Measurements from ENCODE around the gene LINGO3. TPM values are rescaled to one million over a fixed set of nuclear protein-coding genes. Genes with fewer than 3 reads are reported as not detected.

LINGO3 gene
- total and polyA plus RNA-seq, 10 of the 15 experiments (the other 5 are each of a cell fraction or from before 2014, with no cell fraction given): 0.09 to 2.0 (median 0.40) TPM; not detected in 5

DNA sequence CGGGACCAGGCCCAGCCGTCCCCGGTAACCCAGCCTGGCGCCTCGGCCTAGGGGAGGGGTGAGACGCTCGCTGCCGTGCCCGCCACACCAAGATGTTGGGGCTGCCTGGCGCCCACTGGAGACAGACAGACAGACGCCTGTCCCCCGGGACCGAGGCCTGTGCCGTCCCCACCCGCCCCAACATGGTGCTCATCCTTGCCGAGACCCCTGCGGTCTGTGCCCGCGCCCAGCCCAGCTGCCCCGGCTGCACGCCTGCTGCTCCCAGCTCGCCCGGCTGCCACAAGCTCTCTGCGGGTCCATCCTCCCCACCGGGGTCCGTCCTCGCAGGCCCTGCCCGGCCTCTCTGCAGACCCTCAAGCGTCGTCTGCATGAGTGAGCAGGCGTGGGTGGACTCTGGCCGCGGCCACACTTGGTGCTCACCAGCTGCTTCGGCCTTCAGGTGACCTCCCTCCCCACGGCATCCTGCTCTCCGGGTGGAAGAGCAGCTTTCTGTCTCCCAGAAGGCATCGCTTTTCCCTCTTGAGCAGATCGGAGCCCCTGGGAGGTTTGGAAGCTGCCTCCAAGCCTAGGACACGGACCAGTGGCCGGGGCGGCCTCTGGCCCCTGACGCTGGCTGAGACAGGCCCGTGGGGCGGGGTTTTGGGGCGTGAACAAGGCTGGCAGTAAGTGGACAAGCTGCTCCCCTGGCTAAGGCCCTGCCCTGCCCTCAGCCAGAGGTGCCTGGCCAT is 45.4 kb upstream of the LINGO3 start:
- SMC1A ChIA-PET (ENCODE audit: uncharacterized antibody, unreplicated experiment): no interaction called here
- in situ Hi-C loops (cut with MboI) (no loop called here), intact Hi-C loops (cut with micrococcal nuclease; ENCODE audit: unreplicated experiment) (no loop called here)
- RAD21 ChIA-PET (ENCODE audit: unreplicated experiment): no interaction called here
- Histone ChIP-seq H3K27ac (ENCODE audit: control insufficient read depth, insufficient read depth) (no peak overlapping the region), H3K9me3 (replicated peaks; ENCODE audit: control insufficient read depth, insufficient read depth, low read length) (no peaks in the 10 kb centered on the region; the same call in 2 of the 3 replicates), H3K9ac (ENCODE audit: control insufficient read depth, insufficient read depth, low read length) (no peak overlapping the region), H3K4me1 (ENCODE audit: control insufficient read depth, insufficient read depth, low read length) (no peaks in the 10 kb centered on the region), H4K20me1 (ENCODE audit: control insufficient read depth, insufficient read depth) (no peaks in the 10 kb centered on the region), H3K4me2 (ENCODE audit: control insufficient read depth, insufficient read depth) (no peak overlapping the region), H3K79me2 (ENCODE audit: control insufficient read depth, insufficient read depth, low read length) (no peaks in the 10 kb centered on the region), H2AFZ (ENCODE audit: control insufficient read depth, low read depth, low read length) (no peak overlapping the region), H3K36me3 (ENCODE audit: control insufficient read depth in 2 of 2, insufficient read depth in 2 of 2, low read length in 1 of 2) (peaks cover 0 to 2% of the 10 kb centered on the region in 2 experiments; a peak in 1 of 4 replicates), H3K27me3 (replicated peaks in 1 of 2; ENCODE audit: control insufficient read depth in 2 of 2, insufficient read depth in 2 of 2, low read length in 1 of 2) (no peaks in the 10 kb centered on the region), H3K4me3 (no peak overlapping the region)
- CTCF ChIA-PET: interaction anchor here (1.1 kb wide), 1 partner anchor 27 kb away, joined by 4 read pairs; no protein-coding TSS in a partner anchor
- DNase-seq (ENCODE audit: low read depth, low spot score): no peak
- POLR2A ChIA-PET: interaction anchor here (0.9 kb wide), 1 partner anchor 103 kb away, joined by 3 read pairs; the partner anchor contains the start of gene LMNB2
- no TSS peak for BruUV-seq (replicated peaks)
- 91% methylated on average over 25 of the region's 45 CpGs for WGBS (ENCODE audit: insufficient coverage, insufficient replicate concordance, low lambda C conversion rate, missing lambda C conversion rate)
- no peak for FAIRE-seq
- no peak for ATAC-seq
- TF ChIP-seq EED (IDR thresholded peaks at IDR 0.05; ENCODE audit: low read depth): no peak
- TF ChIP-seq, protein P1, sequence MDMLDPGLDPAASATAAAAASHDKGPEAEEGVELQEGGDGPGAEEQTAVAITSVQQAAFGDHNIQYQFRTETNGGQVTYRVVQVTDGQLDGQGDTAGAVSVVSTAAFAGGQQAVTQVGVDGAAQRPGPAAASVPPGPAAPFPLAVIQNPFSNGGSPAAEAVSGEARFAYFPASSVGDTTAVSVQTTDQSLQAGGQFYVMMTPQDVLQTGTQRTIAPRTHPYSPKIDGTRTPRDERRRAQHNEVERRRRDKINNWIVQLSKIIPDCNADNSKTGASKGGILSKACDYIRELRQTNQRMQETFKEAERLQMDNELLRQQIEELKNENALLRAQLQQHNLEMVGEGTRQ (IDR thresholded peaks at IDR 0.05; ENCODE audit: borderline replicate concordance, low read depth, low read length): no peak
- TF ChIP-seq MEF2A (IDR thresholded peaks at IDR 0.05; ENCODE audit: insufficient read depth, low read depth, low read length): no peak
- TF ChIP-seq, protein P2, sequence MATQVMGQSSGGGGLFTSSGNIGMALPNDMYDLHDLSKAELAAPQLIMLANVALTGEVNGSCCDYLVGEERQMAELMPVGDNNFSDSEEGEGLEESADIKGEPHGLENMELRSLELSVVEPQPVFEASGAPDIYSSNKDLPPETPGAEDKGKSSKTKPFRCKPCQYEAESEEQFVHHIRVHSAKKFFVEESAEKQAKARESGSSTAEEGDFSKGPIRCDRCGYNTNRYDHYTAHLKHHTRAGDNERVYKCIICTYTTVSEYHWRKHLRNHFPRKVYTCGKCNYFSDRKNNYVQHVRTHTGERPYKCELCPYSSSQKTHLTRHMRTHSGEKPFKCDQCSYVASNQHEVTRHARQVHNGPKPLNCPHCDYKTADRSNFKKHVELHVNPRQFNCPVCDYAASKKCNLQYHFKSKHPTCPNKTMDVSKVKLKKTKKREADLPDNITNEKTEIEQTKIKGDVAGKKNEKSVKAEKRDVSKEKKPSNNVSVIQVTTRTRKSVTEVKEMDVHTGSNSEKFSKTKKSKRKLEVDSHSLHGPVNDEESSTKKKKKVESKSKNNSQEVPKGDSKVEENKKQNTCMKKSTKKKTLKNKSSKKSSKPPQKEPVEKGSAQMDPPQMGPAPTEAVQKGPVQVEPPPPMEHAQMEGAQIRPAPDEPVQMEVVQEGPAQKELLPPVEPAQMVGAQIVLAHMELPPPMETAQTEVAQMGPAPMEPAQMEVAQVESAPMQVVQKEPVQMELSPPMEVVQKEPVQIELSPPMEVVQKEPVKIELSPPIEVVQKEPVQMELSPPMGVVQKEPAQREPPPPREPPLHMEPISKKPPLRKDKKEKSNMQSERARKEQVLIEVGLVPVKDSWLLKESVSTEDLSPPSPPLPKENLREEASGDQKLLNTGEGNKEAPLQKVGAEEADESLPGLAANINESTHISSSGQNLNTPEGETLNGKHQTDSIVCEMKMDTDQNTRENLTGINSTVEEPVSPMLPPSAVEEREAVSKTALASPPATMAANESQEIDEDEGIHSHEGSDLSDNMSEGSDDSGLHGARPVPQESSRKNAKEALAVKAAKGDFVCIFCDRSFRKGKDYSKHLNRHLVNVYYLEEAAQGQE (IDR thresholded peaks at IDR 0.05; ENCODE audit: low read depth, low read length): no peak
- no peak for TF ChIP-seq RB1 (IDR thresholded peaks at IDR 0.05; ENCODE audit: borderline replicate concordance)
- TF ChIP-seq FOXK2 (IDR thresholded peaks at IDR 0.05): no peak
- no peak for TF ChIP-seq HDAC2 (IDR thresholded peaks at IDR 0.05)
- TF ChIP-seq ESRRA (IDR thresholded peaks at IDR 0.05; ENCODE audit: low read length): no peak
- TF ChIP-seq LARP7 (IDR thresholded peaks at IDR 0.05): no peak
- TF ChIP-seq, protein P3, sequence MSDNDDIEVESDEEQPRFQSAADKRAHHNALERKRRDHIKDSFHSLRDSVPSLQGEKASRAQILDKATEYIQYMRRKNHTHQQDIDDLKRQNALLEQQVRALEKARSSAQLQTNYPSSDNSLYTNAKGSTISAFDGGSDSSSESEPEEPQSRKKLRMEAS (IDR thresholded peaks at IDR 0.05; ENCODE audit: low read depth, low read length): no peak
- TF ChIP-seq MEF2B (IDR thresholded peaks at IDR 0.05; ENCODE audit: partially characterized antibody, poor library complexity, severe bottlenecking): no peak
- TF ChIP-seq WRNIP1 (IDR thresholded peaks at IDR 0.05; ENCODE audit: borderline replicate concordance, low read depth, low read length): no peak

Data from GM12878 (cell line).